KMS-11 (cell line): ENCODE results near the gene ZFP62.

ENCODE experiments used
- H2AFZ ChIP-seq: fragments of 200-600 bp; sonication (generic); 2 replicates; pipeline ENCODE4 v1.6.1; 2016; ENCODE audit warnings: antibody characterized with exemption, mixed run types, low read depth
- H3K27ac ChIP-seq: fragments of 200-600 bp; sonication (generic); 2 replicates; pipeline ENCODE4 v1.6.1; 2016; ENCODE audit warnings: mild to moderate bottlenecking, mixed run types
- H3K27me3 ChIP-seq: fragments of 200-600 bp; sonication (generic); 2 replicates; pipeline ENCODE4 v1.6.1; 2017; ENCODE audit warnings: mild to moderate bottlenecking, low read depth, mixed run types, moderate library complexity; ENCODE audit not compliant: insufficient read depth
- H3K36me3 ChIP-seq: fragments of 200-600 bp; sonication (generic); 2 replicates; pipeline ENCODE4 v1.6.1; 2017; ENCODE audit warnings: mild to moderate bottlenecking, mixed run types; ENCODE audit not compliant: insufficient read depth
- H3K4me1 ChIP-seq: fragments of 200-600 bp; sonication (generic); 2 replicates; pipeline ENCODE4 v1.6.1; 2016; ENCODE audit warnings: mild to moderate bottlenecking, low read depth, mixed run types; ENCODE audit not compliant: poor library complexity, severe bottlenecking
- H3K4me2 ChIP-seq: fragments of 200-600 bp; sonication (generic); 2 replicates; pipeline ENCODE4 v1.7.0; 2016; ENCODE audit warnings: mild to moderate bottlenecking, mixed run types
- H3K4me3 ChIP-seq: fragments of 200-600 bp; sonication (generic); IDR thresholded peaks from 2 replicates; pipeline ENCODE4 v1.6.1; 2017; ENCODE audit warnings: low read depth, low read length, mixed read lengths; ENCODE audit not compliant: insufficient read depth
- H3K79me2 ChIP-seq: fragments of 200-600 bp; sonication (generic); 2 replicates; pipeline ENCODE4 v1.6.1; 2016; ENCODE audit warnings: low read depth, mixed run types; ENCODE audit not compliant: insufficient read depth
- H3K9ac ChIP-seq: fragments of 200-600 bp; sonication (generic); 2 replicates; pipeline ENCODE4 v1.6.1; 2016; ENCODE audit warnings: mild to moderate bottlenecking, mixed run types
- H4K20me1 ChIP-seq: fragments of 200-600 bp; sonication (generic); 2 replicates; pipeline ENCODE4 v1.6.1; 2016; ENCODE audit warnings: mild to moderate bottlenecking, mixed run types; ENCODE audit not compliant: insufficient read depth
- CTCF ChIP-seq: fragments of 200-600 bp; sonication (generic); conservative IDR thresholded peaks from 2 replicates; pipeline ENCODE4 v1.6.1; 2017; ENCODE audit warnings: low read depth, mild to moderate bottlenecking, antibody characterized with exemption, low read length, moderate library complexity, mixed read lengths

The ZFP62 gene

GRCh38 chr5:180816608-180817534 is 44.2 kb downstream of the ZFP62 start:
- Histone ChIP-seq H4K20me1 (no peaks in the 10 kb centered on the region), H3K4me3 (no peak overlapping the region), H3K4me1 (peaks cover 80% of the 10 kb centered on the region), H3K4me2 (peak overlapping the region; percentile 73), H3K27ac (peak overlapping the region; percentile 46; the same call in 1 of the 2 replicates), H3K9ac (no peak overlapping the region; the same call in 1 of the 2 replicates), H3K36me3 (no peaks in the 10 kb centered on the region), H3K27me3 (no peaks in the 10 kb centered on the region), H2AFZ (peak overlapping the region; percentile 42; the same call in 1 of the 2 replicates), H3K79me2 (no peaks in the 10 kb centered on the region)
- no peak for TF ChIP-seq CTCF

GRCh38 chr5:180815293-180815917 is 45.7 kb downstream of the ZFP62 start:
- Histone ChIP-seq H3K36me3 (no peaks in the 10 kb centered on the region), H3K4me3 (no peak overlapping the region), H3K4me1 (peaks cover 74% of the 10 kb centered on the region), H4K20me1 (no peaks in the 10 kb centered on the region), H3K27me3 (no peaks in the 10 kb centered on the region), H3K9ac (no peak overlapping the region), H3K79me2 (no peaks in the 10 kb centered on the region), H3K4me2 (no peak overlapping the region), H3K27ac (no peak overlapping the region), H2AFZ (no peak overlapping the region)
- no peak for TF ChIP-seq CTCF

GRCh38 chr5:180813420-180813819 is 47.7 kb downstream of the ZFP62 start:
- Histone ChIP-seq H3K79me2 (no peaks in the 10 kb centered on the region; the same call in 1 of the 2 replicates), H3K9ac (no peak overlapping the region), H3K27ac (no peak overlapping the region), H3K4me3 (no peak overlapping the region), H4K20me1 (no peaks in the 10 kb centered on the region), H3K36me3 (no peaks in the 10 kb centered on the region), H3K4me1 (peaks cover 73% of the 10 kb centered on the region), H3K4me2 (no peak overlapping the region), H3K27me3 (no peaks in the 10 kb centered on the region), H2AFZ (no peak overlapping the region)
- no peak for TF ChIP-seq CTCF

- Histone ChIP-seq H3K27me3 (no peaks in the 10 kb centered on the region), H3K27ac (peak overlapping the region; percentile 90; the same call in 1 of the 2 replicates), H3K4me1 (peaks cover 67% of the 10 kb centered on the region), H2AFZ (no peak overlapping the region), H3K4me3 (no peak overlapping the region), H3K9ac (no peak overlapping the region), H3K36me3 (no peaks in the 10 kb centered on the region), H4K20me1 (no peaks in the 10 kb centered on the region), H3K4me2 (peak overlapping the region; percentile 80; the same call in 1 of the 2 replicates), H3K79me2 (no peaks in the 10 kb centered on the region; the same call in 1 of the 2 replicates)
- TF ChIP-seq CTCF: no peak
Measured at GRCh38 chr5:180811623-180812124, 49.4 kb downstream of the ZFP62 start.
